OCI-LY7 (cell line): Measurements from ENCODE around the gene POGK.

ENCODE experiments used
- EZH2phosphoT487 ChIP-seq: fragments of 200-600 bp; sonication (generic); IDR thresholded peaks from 2 replicates; pipeline ENCODE4 v1.6.1; 2018; ENCODE audit warnings: low read depth, borderline replicate concordance, mild to moderate bottlenecking, mixed run types, antibody characterized with exemption, low read length, moderate library complexity, mixed read lengths
- TF ChIP-seq, protein P1 (sequence below): fragments of 200-600 bp; sonication (generic); conservative IDR thresholded peaks from 2 replicates; pipeline ENCODE4 v1.5.1; 2014; ENCODE audit warnings: mild to moderate bottlenecking, antibody characterized with exemption, low read length, moderate library complexity, mixed read lengths

DNA sequence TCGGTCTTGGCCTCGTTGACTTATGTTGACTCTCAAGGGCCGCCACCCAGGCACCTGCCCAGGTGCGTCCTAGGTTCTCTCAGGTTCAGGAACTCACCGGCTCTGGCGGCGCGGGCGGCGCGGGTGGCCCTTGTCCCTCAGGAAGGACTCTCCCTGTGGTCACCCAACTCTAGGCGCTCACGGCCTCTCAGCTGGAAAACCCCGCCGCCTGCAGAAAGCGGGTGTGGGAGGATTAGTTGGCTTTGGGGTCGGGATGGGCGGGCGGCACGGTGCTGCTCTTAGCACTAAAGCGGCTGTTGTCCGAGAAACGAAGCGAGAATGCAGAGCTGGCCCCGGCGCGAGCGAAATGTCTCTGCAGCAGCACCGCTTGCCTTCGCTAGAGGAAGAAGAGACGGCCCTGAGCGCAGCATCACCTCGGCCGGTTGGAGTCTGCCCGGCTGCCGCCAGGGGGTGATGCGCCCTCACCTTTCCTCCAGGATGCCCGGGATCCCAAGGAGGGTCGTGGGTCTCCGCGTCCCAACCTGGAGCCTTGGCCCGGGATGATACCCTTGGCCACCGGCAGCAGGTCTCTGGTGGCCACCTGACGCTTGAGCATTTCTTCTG, 44.9 kb downstream of the POGK start:
- TF ChIP-seq, protein P1, sequence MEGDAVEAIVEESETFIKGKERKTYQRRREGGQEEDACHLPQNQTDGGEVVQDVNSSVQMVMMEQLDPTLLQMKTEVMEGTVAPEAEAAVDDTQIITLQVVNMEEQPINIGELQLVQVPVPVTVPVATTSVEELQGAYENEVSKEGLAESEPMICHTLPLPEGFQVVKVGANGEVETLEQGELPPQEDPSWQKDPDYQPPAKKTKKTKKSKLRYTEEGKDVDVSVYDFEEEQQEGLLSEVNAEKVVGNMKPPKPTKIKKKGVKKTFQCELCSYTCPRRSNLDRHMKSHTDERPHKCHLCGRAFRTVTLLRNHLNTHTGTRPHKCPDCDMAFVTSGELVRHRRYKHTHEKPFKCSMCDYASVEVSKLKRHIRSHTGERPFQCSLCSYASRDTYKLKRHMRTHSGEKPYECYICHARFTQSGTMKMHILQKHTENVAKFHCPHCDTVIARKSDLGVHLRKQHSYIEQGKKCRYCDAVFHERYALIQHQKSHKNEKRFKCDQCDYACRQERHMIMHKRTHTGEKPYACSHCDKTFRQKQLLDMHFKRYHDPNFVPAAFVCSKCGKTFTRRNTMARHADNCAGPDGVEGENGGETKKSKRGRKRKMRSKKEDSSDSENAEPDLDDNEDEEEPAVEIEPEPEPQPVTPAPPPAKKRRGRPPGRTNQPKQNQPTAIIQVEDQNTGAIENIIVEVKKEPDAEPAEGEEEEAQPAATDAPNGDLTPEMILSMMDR, result peak; percentile 65
- no peak for TF ChIP-seq EZH2phosphoT487
